HG03565 (cell line): ENCODE measurements around the gene IRAK4.

Experiments used
- ATAC-seq: cut with Tn5 transposase; IDR thresholded peaks from one replicate; pipeline ENCODE4 v1.9.1; 2021; ENCODE audit warnings: mild to moderate bottlenecking, moderate library complexity; ENCODE audit not compliant: unreplicated experiment

The IRAK4 gene

DNA sequence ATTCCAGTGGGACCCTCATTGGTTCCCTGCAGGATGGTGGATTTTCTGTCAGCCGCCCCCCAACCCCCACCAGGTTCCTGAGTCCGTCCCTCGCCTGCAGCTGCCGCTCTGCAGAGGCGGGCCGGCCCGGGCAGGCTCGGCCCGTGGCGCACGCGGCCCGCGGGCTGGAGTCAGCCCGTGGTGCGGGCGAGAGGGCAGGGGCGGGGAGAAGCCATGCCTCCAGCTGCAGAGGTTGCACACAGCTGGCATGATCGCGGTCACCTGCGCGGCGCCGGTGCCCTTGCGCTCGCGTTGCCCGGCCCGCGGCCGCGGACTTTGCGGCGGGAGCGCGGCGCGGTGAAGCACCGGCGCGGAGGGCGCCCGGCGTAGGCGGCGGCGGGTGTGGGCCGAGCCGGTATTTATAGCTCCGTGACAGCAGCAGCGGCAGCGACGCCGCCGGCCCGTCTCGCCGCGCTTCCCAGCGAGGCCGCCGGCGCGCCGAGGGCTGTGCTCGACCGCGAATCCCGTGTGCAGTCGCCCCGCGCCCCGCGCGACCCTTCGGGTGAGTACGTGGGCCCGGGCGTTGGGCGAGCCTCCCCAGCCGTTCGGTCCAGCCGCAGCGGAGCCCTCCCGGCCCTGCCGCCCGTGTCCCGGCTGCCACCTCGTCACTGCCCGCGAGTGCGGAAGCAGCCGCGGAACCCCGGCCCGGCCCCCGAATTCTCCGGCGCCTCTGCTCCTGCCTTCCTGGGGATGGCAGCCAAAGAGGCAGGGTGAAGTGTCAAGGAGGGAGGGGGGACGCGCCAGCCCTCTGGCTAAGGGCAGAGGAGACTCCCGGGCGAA lies 77.1 kb downstream of the IRAK4 start, which contains the start of gene TMEM117:
TSS of gene TMEM117 (plus strand) at position 426 of the 819 bp plus-strand sequence.
- ATAC-seq: peak; percentile 77

DNA sequence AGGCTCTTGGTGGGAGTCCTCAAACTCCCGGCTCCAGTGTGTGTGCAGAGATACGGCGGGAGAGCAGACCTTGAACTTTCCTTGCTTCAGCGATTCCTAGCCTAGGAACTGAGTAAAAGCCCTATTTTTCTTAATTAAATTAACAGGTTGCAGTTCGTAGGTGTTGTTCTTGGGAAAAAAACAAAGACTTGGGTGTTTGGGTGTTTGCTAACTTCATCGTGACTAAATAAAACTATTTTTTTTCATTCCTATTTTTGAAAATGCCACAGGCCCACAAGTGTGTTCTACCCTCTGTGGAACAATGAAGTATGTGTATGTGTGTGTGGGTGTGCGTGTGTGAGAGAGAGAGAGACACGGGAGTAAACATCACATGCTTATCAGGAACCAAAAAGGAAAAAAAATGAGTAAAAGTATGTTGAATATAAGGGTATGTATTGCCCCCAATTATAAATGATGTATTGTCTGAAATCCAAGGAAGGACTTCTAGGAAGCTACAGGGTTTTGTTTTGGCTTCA lies 77.8 kb downstream of the IRAK4 start:
- no peak for ATAC-seq
